Islet of Langerhans (tissue), 1 donor: ENCODE measurements around the gene VPREB1.
"Not testable (repeated sequence)": the region's sequence is repeated elsewhere in the genome, so short reads cannot be mapped to it uniquely, and the experiment has no call there.

ENCODE experiments used
- FAIRE-seq: peaks from one replicate; lab custom pipeline; 2011; peaks lifted over from hg19 to GRCh38; lab: Jason Lieb, UNC

The VPREB1 gene

GRCh38 chr22:22214819-22215329 lies 29.7 kb upstream of the VPREB1 start:
- no peak for FAIRE-seq

GRCh38 chr22:22215659-22216449 lies 28.7 kb upstream of the VPREB1 start:
- FAIRE-seq: no peak

- FAIRE-seq: no peak
These were observed 28.1 kb upstream of the VPREB1 start for GRCh38 chr22:22216450-22216959.

- FAIRE-seq: no peak
These were observed 26.3 kb upstream of the VPREB1 start for GRCh38 chr22:22218302-22218701.

- FAIRE-seq: no peak
These were observed 25.2 kb upstream of the VPREB1 start for GRCh38 chr22:22219140-22219996.

GRCh38 chr22:22221043-22221442 lies 23.5 kb upstream of the VPREB1 start:
- not testable (repeated sequence) for FAIRE-seq

GRCh38 chr22:22226448-22227187 lies 18.0 kb upstream of the VPREB1 start:
- FAIRE-seq: no peak

GRCh38 chr22:22228421-22228820 lies 16.2 kb upstream of the VPREB1 start:
- FAIRE-seq: no peak

GRCh38 chr22:22228921-22229320 lies 15.7 kb upstream of the VPREB1 start:
- FAIRE-seq: no peak

- FAIRE-seq: no peak
These were observed 14.7 kb upstream of the VPREB1 start for GRCh38 chr22:22229683-22230420.

- no peak for FAIRE-seq
These were observed 14.1 kb upstream of the VPREB1 start for GRCh38 chr22:22230438-22230837.

- FAIRE-seq: no peak
These were observed 11.5 kb upstream of the VPREB1 start for GRCh38 chr22:22233081-22233480.

- no peak for FAIRE-seq
These were observed 9.0 kb upstream of the VPREB1 start for GRCh38 chr22:22235558-22235957.

GRCh38 chr22:22237521-22237920 lies 7.1 kb upstream of the VPREB1 start:
- no peak for FAIRE-seq

- FAIRE-seq: no peak
These were observed 5.2 kb upstream of the VPREB1 start for GRCh38 chr22:22239311-22239939.

GRCh38 chr22:22241554-22241898 lies 3.1 kb upstream of the VPREB1 start:
- FAIRE-seq: no peak

- FAIRE-seq: no peak
These were observed 2.1 kb upstream of the VPREB1 start for GRCh38 chr22:22242488-22242887.

- no peak for FAIRE-seq
These were observed 1.4 kb upstream of the VPREB1 start for GRCh38 chr22:22243033-22243680.

GRCh38 chr22:22245256-22245909 lies 797 bp downstream of the VPREB1 start:
- no peak for FAIRE-seq

GRCh38 chr22:22245935-22246525 lies 1.4 kb downstream of the VPREB1 start:
- no peak for FAIRE-seq
